Right renal pelvis (tissue), 4 donors: Measurements from ENCODE around the gene NAA35. TPM values are rescaled to one million over a fixed set of nuclear protein-coding genes. Genes with fewer than 3 reads are reported as not detected.
"Not testable (repeated sequence)": the region's sequence is repeated elsewhere in the genome, so short reads cannot be mapped to it uniquely, and the experiment has no call there.

ENCODE experiments used
- DNase-seq, 4 donors: peaks; one replicate each; pipeline ENCODE4 v3.0.0-alpha.2; 2013; ENCODE audit warnings: low read depth in 4 of 4, low spot score in 3 of 4, missing footprints in 1 of 4
- polyA plus RNA-seq, 4 donors: library from polyadenylated mRNA; unstranded; fragments of 120-200 nt; gene quantifications; one replicate each; pipeline ENCODE4 v1.2.1, GENCODE V29; 2013; ENCODE audit not compliant: insufficient read length in 4 of 4

NAA35 gene
- polyA plus RNA-seq, 4 donors, result 31.4 to 37.7 (median 34.1) TPM

DNA sequence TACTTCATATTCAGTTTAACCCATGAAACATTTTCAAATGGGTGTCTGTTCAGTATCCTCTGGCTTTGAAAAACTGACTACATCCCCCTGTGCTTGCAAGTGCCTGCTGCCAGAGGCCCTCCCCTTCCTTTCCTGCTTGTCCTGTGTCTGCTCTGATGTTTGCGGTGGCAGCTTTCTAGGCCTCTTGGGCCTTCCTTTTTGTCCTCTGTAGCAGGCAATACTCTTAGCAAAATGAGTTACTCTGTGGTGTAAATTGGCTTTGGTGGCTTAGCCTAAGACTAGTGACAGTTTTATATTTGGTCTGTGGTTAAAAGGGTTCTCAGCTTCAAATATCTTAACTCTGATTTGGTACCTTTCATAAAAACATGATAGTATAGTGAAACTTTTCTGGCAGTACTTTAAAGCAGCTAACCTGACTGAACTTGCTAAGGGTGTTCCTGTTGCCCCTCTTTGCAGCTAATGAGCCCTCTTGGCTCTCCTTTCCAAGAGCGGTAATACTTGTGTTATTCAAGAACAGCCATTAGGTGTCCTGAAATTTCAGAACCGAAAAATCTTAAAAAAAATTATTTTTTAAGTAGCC lies 81.8 kb downstream of the NAA35 start:
- DNase-seq, result no peak

DNA sequence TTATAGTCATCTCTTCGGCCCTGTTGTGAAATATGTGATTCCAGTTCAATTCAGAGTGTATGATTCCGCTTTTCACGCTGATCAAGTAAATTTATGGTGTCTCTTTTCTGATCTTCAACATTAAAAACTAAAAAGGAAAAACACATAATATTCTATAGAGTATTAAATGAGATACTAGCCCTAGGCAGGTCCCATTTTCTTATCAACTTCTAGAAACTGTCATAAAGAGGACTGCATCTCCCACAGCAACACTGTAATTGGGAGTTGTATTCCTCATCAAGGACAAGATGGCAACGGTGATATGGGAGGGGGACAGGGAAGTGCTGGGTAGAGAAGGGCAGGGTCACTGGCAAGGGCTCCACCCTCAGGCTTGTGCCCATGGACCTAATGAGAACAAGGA lies 86.8 kb downstream of the NAA35 start:
- no peak for DNase-seq

DNA sequence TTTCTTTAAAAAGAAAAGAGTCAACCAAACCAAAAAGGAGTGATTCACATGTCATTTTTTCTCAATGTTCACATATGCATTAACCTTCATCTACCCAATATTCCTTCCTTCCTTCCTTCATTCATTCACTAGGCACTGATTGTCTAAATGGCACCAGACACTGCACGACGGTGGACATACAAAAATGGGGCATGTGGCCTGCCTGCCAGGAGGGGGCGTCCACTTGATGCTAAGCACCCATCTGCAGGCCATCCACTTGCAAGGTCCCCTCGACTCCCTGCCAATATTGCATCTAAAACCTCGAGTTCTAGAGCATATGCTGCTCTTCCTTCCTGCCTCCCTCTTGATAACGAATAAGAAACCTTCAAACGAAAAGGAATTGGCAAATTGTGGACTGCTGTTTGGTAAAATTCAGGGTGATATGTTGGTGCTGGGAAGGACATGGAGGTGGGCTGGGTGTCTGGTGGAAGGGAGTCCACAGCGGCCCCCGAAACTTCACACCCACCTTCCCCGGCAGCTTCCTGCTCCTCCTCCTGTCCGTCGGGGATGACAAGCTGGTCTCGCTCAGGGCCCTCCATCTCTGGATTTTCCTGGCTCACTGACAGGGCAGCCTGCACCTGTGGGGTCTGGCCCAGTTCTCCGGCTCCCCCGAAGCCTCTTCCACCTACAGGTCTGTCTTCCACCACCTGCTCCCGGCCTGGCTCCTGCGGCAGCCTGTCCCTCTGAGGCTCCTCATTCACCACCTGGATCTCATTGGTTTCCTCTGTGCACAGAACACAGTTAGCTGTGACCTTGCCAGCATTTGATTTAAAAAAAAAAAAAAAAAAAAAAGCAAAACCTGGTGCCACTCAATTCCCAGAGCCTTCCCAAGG lies 94.2 kb downstream of the NAA35 start:
- no peak for DNase-seq

DNA sequence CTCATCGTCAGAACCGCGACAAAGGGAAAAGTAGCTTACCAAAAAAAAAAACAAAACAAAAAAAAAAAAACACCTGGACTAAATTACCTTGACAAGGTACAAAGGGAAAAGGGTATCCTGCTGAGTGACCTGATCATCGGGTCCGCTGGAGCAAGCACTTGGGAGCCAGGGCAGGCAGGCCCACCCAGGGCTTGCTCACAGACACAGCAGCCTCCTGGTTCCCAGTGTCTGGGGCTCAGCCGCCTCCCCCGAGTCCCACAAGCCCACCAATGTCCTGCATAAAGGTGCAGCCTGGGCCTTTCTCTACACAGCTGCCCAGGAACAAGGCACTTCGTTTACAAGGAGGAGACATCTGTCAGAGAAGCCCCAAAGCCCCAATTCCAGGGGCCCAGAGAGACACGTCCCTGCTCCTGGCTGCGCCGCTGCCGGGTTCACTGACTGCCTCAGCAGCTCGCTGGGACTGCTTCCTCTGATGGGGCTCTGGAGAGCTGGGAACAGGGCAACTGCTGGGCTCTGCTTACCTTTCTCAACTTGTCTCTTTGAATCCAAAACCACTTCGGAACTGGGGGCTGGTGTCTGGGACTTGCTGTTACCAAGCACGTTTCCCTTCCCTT lies 95.0 kb downstream of the NAA35 start:
- DNase-seq, result no peak

DNA sequence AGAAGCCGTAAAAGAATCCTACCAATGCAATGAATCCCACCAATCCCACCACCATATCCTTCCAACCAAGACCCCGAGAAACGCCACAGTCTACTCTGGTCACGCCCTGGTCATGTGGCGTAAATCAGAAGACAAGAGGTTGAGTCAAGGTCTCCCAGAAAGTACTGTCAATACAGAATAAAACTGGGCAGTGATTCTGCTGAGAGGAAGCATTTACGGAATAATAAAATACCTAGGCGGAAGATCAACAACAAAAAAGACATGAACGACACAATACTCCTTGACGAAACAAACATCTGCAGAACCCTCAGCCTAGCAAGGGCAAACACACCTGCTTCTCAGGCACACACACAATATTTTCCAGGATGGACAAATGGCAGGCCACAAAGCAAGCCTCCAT lies 95.6 kb downstream of the NAA35 start:
- DNase-seq, result no peak

DNA sequence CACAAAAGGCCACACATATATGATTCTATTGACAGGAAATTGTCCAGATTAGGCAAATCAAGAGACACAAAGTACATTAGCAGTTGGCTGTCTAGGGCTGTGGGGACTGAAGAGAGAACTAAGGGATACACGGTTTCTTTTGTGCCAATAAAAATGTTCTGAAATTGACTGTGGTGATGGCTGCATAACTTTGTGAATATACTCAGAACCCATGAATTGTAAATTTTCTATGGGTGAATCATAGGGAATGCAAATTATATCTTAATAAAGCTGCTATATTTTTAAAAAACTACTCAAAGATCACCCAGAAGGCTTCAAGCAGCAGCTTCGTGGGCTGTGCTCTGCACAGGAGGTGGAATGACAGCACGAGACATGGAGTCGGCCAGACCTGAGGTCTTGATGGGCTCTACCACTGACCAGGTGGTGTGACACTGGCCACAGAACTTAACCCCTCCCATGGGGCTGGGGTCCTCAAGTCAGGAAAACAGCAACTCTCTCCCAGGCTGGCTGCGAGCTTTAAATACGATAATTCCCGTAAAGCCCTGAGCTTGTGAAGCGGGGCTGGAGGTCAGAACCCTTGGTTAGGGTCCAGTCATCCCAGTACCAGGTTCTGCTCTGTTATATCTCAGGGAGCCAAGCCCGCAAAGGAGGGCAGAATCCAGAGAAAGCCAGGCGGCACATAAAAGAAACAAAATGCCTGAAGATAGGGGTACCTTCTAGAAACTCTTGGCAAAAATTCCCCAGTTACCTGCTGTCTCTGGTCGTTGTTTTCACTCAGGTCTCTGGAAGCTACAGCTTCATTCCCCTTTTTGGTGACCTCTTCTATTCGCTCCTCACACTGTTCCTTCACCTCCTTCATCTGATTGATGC lies 99.3 kb downstream of the NAA35 start:
- no peak for DNase-seq

DNA sequence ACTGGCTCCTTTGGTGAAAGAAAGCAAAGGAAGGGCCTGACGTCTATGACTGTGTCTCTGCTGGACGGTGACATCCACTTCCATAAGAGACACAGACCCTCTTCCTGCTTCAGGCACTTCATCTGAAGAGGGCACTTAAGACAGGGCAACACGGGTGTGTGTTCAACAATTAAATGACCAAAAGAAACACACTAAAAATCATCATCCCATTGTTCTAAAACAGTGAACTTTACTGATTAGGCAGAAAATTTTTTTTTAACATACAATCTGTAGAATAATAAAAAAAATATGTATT lies 99.9 kb downstream of the NAA35 start:
- DNase-seq, result no peak

DNA sequence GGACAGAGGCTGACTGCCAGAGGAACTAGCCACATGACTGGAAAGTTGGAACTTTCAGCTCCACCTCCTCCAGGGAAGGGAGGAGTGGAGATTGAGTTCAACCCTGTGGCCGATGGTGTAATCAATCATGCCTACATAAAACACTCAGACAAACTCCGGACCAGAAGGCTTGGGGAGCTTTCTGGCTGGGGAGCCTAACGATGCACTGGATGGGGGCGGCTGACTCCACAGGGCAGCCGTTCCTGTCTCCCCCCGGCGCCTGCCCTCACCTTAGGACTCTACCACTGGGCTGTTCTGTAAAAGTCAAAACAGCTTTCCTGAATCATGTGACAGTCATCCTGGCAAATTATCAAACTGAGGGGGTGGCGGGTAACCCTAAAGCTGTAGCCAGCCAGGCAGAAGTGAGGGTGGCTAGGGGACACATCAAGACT lies 100.4 kb downstream of the NAA35 start:
- peak; percentile 58 to 81 (median 69) for DNase-seq

DNA sequence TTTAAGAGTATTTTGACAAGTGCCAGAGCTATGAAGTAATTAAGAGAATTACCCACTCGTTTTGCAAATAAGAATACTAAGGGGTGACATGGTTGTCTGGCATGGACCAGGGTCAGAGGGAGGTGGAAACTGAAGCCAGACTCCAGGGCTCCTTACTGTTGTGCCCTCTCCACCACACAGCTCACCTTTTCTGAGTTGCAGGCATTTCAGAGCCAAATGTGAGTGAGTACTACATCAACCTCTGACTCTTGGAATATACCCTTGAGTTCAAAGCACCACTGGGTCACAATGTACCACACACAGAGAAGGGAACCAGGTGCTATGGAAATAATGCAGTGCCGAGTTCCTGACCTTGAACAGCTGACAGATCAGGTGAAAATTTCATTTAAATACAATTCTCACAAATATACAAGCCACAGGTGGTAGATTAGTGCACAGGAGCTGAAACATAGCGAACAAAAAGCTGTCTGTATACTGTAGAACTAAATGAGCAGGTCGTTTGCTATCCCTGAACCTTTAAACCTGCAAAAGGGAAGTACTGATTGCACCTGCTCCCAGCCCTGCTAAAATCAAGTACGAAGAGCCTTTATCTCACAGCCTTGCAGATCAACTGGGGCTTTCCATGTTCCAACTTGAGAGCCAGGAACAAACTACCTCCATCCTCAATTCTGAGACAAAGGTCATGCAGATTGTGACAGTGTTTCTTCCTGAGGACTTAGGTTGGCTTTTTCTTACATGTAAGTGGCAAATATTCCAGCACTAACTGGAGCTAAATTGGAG lies 101.4 kb downstream of the NAA35 start:
- DNase-seq, result no peak

DNA sequence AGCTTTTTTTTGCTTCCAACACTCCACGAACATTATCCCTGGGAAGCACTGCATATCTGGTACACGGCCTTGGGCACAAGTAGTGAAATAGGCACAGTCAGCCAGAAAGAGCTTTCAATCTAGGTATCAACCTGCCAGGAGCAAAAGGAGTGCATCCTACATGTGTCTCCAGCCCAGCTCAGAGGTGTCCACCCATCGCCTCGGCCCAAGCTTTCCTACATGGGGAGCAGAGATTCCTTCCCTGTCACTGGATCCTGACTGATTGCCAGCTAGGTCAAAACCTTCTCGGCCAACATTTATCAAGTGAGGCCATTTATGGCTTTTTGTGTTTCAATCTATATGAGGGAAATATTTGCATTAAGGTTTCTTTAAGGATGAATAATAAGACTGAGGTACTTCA lies 102.6 kb downstream of the NAA35 start:
- DNase-seq, result no peak

DNA sequence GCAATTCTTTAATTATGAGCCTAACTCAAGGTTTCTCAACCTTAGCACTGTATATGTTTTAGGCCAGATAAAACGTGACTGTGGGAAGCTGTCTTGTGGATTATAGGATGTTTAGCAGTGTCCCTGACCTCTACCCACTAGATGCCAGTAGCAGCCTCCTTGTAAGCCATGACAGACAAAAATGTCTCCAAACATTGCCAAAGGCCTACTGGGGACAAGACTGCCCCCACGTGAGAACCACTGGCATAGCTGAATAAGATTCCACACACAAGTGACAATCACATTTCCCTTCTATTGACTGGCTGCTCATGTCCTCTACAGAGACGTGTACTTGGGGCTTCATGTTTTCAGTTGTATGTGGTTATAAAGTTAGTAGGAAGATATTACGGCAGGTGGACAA lies 103.1 kb downstream of the NAA35 start:
- DNase-seq, result no peak

DNA sequence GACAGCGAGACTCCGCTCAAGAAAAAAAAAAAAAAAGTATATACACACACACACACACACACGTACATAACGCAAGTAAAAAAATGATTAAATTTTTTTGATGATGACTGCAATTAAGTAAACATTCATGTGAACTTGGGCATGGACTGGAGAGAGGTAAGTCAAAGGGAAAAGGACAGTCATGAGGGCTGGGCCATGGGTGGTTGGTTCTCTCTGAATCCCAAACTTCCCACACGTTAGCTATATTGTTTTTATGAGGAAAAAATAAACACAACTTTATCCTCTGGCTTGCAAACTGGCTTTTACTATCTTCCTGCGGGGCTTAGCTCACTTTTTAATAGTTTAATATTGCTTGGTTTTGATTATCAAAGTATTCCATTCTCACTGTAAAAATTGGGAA lies 104.7 kb downstream of the NAA35 start:
- DNase-seq, result no peak

DNA sequence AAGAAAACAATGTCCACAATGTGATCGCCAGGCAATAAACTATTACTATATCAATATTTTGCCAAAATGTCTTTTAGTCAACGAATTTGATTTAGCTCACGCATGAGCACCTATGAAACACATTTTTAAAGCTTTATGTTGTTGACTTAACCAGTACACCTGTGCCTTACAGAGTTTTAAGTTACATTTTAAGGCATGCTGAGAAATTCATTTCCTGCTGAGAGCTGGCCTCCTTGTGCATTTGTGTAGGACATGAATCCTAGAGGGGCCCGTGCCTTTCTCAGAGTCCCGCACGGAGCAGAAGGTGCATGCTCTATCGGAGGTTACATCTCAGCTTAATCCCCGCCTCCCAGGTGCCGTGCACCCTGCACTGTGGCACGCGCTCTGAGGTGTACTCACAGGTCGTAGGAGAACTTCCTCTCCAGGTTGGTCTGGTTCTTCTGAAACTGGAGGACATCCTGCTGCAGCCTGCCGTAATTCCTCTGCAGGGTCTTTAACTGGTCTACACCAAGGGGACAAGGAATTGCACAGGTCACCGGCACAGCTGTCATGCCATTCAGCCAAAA lies 105.2 kb downstream of the NAA35 start:
- no peak for DNase-seq

DNA sequence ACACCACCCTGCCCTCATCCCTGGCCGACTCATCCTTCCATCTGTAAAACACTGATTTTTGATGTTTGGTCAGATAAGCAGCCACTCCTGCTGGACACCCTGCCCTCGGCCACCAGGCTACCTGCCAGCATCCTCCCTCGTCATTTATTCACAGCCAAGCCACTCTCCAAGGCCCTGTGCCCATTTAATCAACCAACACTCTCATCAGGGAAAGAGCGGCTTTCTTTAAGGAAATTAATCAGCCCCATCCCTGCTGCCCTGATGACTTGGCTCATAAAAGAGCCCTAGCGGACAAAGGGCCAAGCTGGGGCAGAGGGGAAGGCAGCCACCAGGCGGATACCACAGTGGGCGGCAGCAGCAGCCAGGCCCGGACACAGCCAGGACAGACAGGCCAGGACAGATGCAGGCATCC lies 106.0 kb downstream of the NAA35 start:
- no peak for DNase-seq

DNA sequence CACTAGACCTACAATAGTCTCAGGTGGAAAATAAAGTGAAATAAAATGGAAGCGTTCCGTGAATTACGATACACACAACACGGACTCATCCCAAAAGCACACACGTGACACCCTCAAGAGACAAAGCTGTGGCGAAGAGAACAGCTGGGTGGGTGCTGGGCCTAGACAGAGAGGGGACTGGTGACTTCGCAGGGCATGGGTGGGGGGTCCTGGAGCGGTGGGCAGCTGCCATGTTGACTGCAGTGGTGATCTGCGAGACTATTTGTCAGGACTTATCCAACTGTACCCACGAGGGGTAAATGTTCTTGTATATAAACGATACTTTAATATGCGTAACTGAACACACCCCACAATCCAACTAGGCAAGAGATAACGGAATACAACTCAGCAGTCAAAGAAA lies 106.4 kb downstream of the NAA35 start:
- DNase-seq, result no peak

DNA sequence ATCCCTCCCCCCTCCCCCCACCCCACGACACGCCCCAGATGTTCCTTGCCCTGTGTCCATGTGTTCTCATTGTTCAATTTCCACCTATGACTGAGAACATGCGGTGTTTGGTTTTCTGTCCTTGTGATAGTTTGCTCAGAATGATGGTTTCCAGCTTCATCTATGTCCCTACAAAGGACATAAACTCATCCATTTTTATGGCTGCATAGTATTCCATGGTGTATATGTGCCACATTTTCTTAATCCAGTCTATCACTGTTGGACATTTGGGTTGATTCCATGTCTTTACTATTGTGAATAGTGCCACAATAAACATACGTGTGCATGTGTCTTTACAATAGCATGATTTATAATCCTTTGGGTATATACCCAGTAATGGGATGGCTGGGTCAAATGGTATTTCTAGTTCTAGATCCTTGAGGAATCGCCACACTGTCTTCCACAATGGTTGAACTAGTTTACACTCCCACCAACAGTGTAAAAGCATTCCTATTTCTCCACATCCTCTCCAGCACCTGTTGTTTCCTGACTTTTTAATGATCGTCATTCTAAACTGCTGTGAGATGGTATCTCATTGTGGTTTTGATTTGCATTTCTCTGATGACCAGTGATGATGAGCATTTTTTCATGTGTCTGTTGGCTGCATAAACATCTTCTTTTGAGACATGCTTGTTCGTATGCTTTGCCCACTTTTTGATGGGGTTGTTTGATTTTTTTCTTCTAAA lies 107.2 kb downstream of the NAA35 start:
- not testable (repeated sequence) for DNase-seq

DNA sequence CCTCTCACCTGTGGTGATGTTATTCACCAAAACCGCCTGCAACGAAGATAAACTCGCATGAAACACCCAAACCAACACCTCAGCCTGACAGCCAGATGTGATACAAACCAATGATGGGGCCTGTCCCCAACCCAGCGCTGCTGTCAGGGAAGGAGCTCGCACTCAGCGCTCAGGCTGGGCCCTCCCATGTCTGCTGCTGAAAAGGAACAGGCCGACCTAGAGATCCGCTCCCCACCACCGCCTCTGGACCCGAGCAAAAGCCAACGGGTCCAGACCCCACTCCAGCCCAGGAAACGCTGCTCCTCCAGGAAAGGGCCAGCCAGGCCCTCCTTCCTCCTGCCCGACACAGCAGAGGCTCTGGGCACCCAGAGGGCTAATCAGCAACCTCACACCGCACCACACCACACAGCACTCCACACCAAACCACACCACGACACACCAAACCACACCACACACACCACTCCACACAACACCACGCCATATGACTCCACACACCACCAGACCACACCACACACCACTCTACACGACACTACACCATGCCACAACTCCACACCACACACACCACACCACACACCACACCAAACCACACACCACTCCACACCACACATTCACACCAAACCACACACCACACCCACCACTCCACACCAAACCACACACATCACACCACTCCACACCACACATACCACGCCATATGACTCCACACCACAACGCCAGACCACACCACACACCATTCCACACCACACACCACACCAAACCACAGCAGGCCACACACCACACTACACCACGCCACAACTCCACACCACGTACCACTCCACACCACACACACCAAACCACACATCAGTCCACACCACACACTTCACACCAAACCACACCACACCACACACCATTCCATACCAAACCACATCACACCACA lies 111.9 kb downstream of the NAA35 start:
- DNase-seq, result no peak

DNA sequence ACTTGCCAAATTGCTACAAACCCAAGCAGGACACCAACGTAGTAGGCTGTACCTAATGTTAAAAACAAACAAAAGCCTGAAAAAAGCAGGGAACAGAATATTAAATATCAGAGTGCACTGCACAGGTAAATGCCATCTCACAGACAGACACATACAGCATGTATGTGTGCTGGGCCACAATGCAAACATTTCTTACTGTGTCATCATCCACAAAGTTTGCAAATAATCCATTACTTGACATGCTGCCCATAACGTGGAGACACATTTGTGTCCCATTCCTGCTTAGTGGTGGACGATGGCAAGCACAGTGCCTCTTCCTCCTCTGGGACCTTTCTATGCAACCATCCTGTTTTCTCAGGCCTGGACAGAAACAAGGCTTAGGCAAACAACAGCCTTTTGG lies 113.7 kb downstream of the NAA35 start:
- no peak for DNase-seq
